HCT116 (cell line): ENCODE results near the gene NEDD4L. TPM values are rescaled to one million over a fixed set of nuclear protein-coding genes. Genes with fewer than 3 reads are reported as not detected.

Experiments used
- ATAC-seq: fragments of 200-7000 bp; cut with Tn5 transposase; 2 replicates; pipeline ENCODE4 v1.9.1; 2020; ENCODE audit warnings: mild to moderate bottlenecking, moderate library complexity
- BruUV-seq: library from RNA; stranded (reverse); fragments of 400-500 nt; replicated peaks from 2 replicates; lab custom pipeline; 2021; lab: Mats Ljungman, UMichigan
- CTCF ChIA-PET: fragments of 300-600 bp; sonication (Branson Sonifier 250); formaldehyde crosslinking; loops from one replicate; lab custom pipeline; 2021; ENCODE audit warnings: antibody characterized with exemption; lab: Charles Lee
- POLR2A ChIA-PET: fragments of 300-600, 350-600 bp; sonication (Branson Sonifier 250); formaldehyde crosslinking; loops from one replicate; lab custom pipeline; 2021; ENCODE audit warnings: antibody characterized with exemption; lab: Charles Lee
- RAD21 ChIA-PET, 2 experiments: fragments of 300-600 bp; sonication (Branson Sonifier 250); formaldehyde crosslinking; loops; one replicate each; lab custom pipeline; 2023; ENCODE audit warnings: low total read pairs in 2 of 2; ENCODE audit not compliant: uncharacterized antibody in 2 of 2, unreplicated experiment in 2 of 2, low non-redundant PET in 1 of 2; lab: Charles Lee
- DNase-seq: peaks from one replicate; pipeline ENCODE4 v3.0.0-alpha.2; 2010; ENCODE audit warnings: low read depth, low spot score
- H2AFZ ChIP-seq: fragments of 200-600 bp; shearing (Covaris generic), sonication (generic); 2 replicates; pipeline ENCODE4 v1.6.1; 2017; ENCODE audit warnings: low read depth, mixed run types, mixed read lengths, antibody characterized with exemption, low read length; ENCODE audit not compliant: poor library complexity, severe bottlenecking
- H3K27ac ChIP-seq: 2 replicates; pipeline ENCODE4 v1.5.1; 2012; ENCODE audit warnings: low read depth, low read length
- H3K27me3 ChIP-seq: fragments of 200-600 bp; sonication (generic); 2 replicates; pipeline ENCODE4 v1.6.1; 2016; ENCODE audit warnings: mixed run types, low read length, mixed read lengths; ENCODE audit not compliant: insufficient read depth
- H3K36me3 ChIP-seq, 2 experiments: fragments of 200-500 bp in 1 of 2; fragments of 200-600 bp in 1 of 2; sonication (Bioruptor generic) in 1 of 2; sonication (generic) in 1 of 2; 2 replicates each; pipeline versions ENCODE4 v1.5.1 to v1.6.1; 2014 to 2016; ENCODE audit warnings: low read length in 2 of 2, inconsistent platforms in 1 of 2, mixed read lengths in 1 of 2, mixed run types in 1 of 2; ENCODE audit not compliant: insufficient read depth in 2 of 2, control insufficient read depth in 1 of 2
- H3K4me1 ChIP-seq, 2 experiments: fragments of 200-600 bp in 1 of 2; sonication (generic) in 1 of 2; 2 replicates each; pipeline versions ENCODE4 v1.5.1 to v1.6.1; 2012 to 2017; ENCODE audit warnings: low read length in 2 of 2, inconsistent platforms in 1 of 2, mild to moderate bottlenecking in 1 of 2, mixed read lengths in 1 of 2, mixed run types in 1 of 2, moderate library complexity in 1 of 2; ENCODE audit not compliant: insufficient read depth in 2 of 2, control insufficient read depth in 1 of 2
- H3K4me2 ChIP-seq: fragments of 200-600 bp; sonication (generic); 2 replicates; pipeline ENCODE4 v1.6.1; 2017; ENCODE audit warnings: mixed run types, low read length, mixed read lengths
- H3K4me3 ChIP-seq, 2 experiments: fragments of 200-600 bp in 1 of 2; sonication (generic) in 1 of 2; replicated peaks in 1 of 2; 2 replicates each; pipeline ENCODE4 v1.5.1; 2011 to 2016; ENCODE audit warnings: low read length in 2 of 2, control low read depth in 1 of 2, low read depth in 1 of 2, mild to moderate bottlenecking in 1 of 2, mixed read lengths in 1 of 2, mixed run types in 1 of 2
- H3K79me2 ChIP-seq: fragments of 200-600 bp; sonication (generic); 2 replicates; pipeline ENCODE4 v1.6.1; 2017; ENCODE audit warnings: mild to moderate bottlenecking, mixed run types, low read length, moderate library complexity, mixed read lengths; ENCODE audit not compliant: insufficient read depth
- H3K9ac ChIP-seq: fragments of 200-600 bp; sonication (generic); 2 replicates; pipeline ENCODE4 v1.6.1; 2016; ENCODE audit warnings: low read length, mixed read lengths
- H3K9me2 ChIP-seq: fragments of 200-600 bp; sonication (generic), shearing (Covaris generic); 2 replicates; pipeline ENCODE4 v1.6.1; 2017; ENCODE audit warnings: mixed run types, mild to moderate bottlenecking, moderate library complexity; ENCODE audit not compliant: insufficient read depth
- H3K9me3 ChIP-seq, 2 experiments: fragments of 200-500 bp in 1 of 2; fragments of 200-600 bp in 1 of 2; sonication (Bioruptor generic) in 1 of 2; sonication (generic) in 1 of 2; 2 replicates each; pipeline ENCODE4 v1.6.1; 2014 to 2017; ENCODE audit warnings: low read length in 2 of 2, mixed read lengths in 2 of 2, inconsistent platforms in 1 of 2, low read depth in 1 of 2, mild to moderate bottlenecking in 1 of 2, mixed run types in 1 of 2, moderate library complexity in 1 of 2; ENCODE audit not compliant: control insufficient read depth in 1 of 2, insufficient read depth in 1 of 2
- H4K20me1 ChIP-seq: fragments of 200-600 bp; sonication (generic), shearing (Covaris generic); 2 replicates; pipeline ENCODE4 v1.6.1; 2017; ENCODE audit warnings: mixed run types, mild to moderate bottlenecking, moderate library complexity; ENCODE audit not compliant: insufficient read depth
- ATF3 ChIP-seq: IDR thresholded peaks from 2 replicates; pipeline ENCODE4 v1.6.1; 2012
- CBX3 ChIP-seq: IDR thresholded peaks from 2 replicates; pipeline ENCODE4 v1.6.1; 2012; ENCODE audit warnings: low read depth
- CEBPB ChIP-seq: IDR thresholded peaks from 2 replicates; pipeline ENCODE4 v1.6.1; 2012; ENCODE audit warnings: low read depth
- EGR1 ChIP-seq: IDR thresholded peaks from 2 replicates; pipeline ENCODE4 v1.6.1; 2012; ENCODE audit warnings: low read depth
- ELF1 ChIP-seq: IDR thresholded peaks from 2 replicates; pipeline ENCODE4 v1.6.1; 2012; ENCODE audit warnings: low read depth, borderline replicate concordance
- EZH2 ChIP-seq: fragments of 200-600 bp; sonication (generic); IDR thresholded peaks from 2 replicates; pipeline ENCODE4 v1.6.1; 2017; ENCODE audit warnings: antibody characterized with exemption, mixed run types
- EZH2phosphoT487 ChIP-seq: fragments of 200-600 bp; IDR thresholded peaks from 2 replicates; pipeline ENCODE4 v1.6.1; 2018; ENCODE audit warnings: antibody characterized with exemption, borderline replicate concordance
- FOSL1 ChIP-seq: IDR thresholded peaks from 2 replicates; pipeline ENCODE4 v1.6.1; 2012; ENCODE audit warnings: low read depth
- JUND ChIP-seq: IDR thresholded peaks from 2 replicates; pipeline ENCODE4 v1.6.1; 2012
- POLR2A ChIP-seq: IDR thresholded peaks from 2 replicates; pipeline ENCODE4 v1.7.0; 2011; ENCODE audit warnings: borderline replicate concordance; ENCODE audit not compliant: insufficient read depth, insufficient read length; ENCODE audit errors: extremely low read depth
- POLR2AphosphoS5 ChIP-seq: IDR thresholded peaks from 2 replicates; pipeline ENCODE4 v1.6.1; 2011; ENCODE audit warnings: mild to moderate bottlenecking, low read depth, low read length, moderate library complexity
- RAD21 ChIP-seq: IDR thresholded peaks from 2 replicates; pipeline ENCODE4 v1.6.1; 2012; ENCODE audit warnings: low read depth, mild to moderate bottlenecking
- REST ChIP-seq: IDR thresholded peaks from 2 replicates; pipeline ENCODE4 v1.6.1; 2012; ENCODE audit warnings: low read depth
- SRF ChIP-seq: IDR thresholded peaks from 2 replicates; pipeline ENCODE4 v1.6.1; 2012; ENCODE audit warnings: low read depth
- TCF7L2 ChIP-seq: IDR thresholded peaks from 2 replicates; pipeline ENCODE4 v1.7.0; 2011; ENCODE audit warnings: borderline replicate concordance, inconsistent platforms; ENCODE audit not compliant: insufficient read depth, insufficient read length; ENCODE audit errors: extremely low read depth
- YY1 ChIP-seq: IDR thresholded peaks from 2 replicates; pipeline ENCODE4 v1.6.1; 2011; ENCODE audit warnings: low read length, low read depth, moderate library complexity, mild to moderate bottlenecking; ENCODE audit not compliant: insufficient replicate concordance; ENCODE audit errors: extremely low read depth
- ZFX ChIP-seq: fragments of 450-650 bp; IDR thresholded peaks from 2 replicates; pipeline ENCODE4 v1.6.1; 2017
- intact Hi-C: fragments of 100-400 bp; cut with micrococcal nuclease; formaldehyde crosslinking; loops from 2 replicates; pipeline ENCODE4 v1.10.0; 2022
- total RNA-seq: library from RNA; stranded (reverse); gene quantifications from one replicate; pipeline ENCODE4 v1.2.1, GENCODE V29; 2021; ENCODE audit not compliant: unreplicated experiment
- TF ChIP-seq, protein P1 (sequence below), 3 experiments: fragments of 200-600 bp in 1 of 3; sonication (generic) in 1 of 3; IDR thresholded peaks in 2 of 3; conservative IDR thresholded peaks in 1 of 3; 2 replicates each; pipeline ENCODE4 v1.5.1; 2012 to 2017; ENCODE audit warnings: low read depth in 2 of 3, low read length in 2 of 3, antibody characterized with exemption in 1 of 3, borderline replicate concordance in 1 of 3, control low read depth in 1 of 3, mild to moderate bottlenecking in 1 of 3, mixed read lengths in 1 of 3, mixed run types in 1 of 3, moderate library complexity in 1 of 3; ENCODE audit not compliant: insufficient read depth in 1 of 3
- TF ChIP-seq, protein P2 (sequence below): IDR thresholded peaks from 2 replicates; pipeline ENCODE4 v1.6.1; 2011; ENCODE audit warnings: mild to moderate bottlenecking, low read length, moderate library complexity; ENCODE audit not compliant: insufficient replicate concordance; ENCODE audit errors: extremely low read depth

NEDD4L gene
- total RNA-seq, 1 experiment from 2014 or later, result 41.5 TPM

GRCh38 chr18:58353581-58353980 lies 309.6 kb downstream of the NEDD4L start:
- no TSS peak for BruUV-seq
- no peak overlapping the region for H3K4me3 ChIP-seq
- TF ChIP-seq ATF3 (no peak), REST (no peak), TCF7L2 (no peak), ZFX (no peak), EZH2phosphoT487 (no peak), POLR2A (no peak), EGR1 (no peak), EZH2 (no peak), POLR2AphosphoS5 (no peak), FOSL1 (no peak), SRF (no peak), YY1 (no peak), JUND (no peak), ELF1 (no peak), RAD21 (no peak), CBX3 (no peak), CEBPB (no peak)
- TF ChIP-seq, protein P1, sequence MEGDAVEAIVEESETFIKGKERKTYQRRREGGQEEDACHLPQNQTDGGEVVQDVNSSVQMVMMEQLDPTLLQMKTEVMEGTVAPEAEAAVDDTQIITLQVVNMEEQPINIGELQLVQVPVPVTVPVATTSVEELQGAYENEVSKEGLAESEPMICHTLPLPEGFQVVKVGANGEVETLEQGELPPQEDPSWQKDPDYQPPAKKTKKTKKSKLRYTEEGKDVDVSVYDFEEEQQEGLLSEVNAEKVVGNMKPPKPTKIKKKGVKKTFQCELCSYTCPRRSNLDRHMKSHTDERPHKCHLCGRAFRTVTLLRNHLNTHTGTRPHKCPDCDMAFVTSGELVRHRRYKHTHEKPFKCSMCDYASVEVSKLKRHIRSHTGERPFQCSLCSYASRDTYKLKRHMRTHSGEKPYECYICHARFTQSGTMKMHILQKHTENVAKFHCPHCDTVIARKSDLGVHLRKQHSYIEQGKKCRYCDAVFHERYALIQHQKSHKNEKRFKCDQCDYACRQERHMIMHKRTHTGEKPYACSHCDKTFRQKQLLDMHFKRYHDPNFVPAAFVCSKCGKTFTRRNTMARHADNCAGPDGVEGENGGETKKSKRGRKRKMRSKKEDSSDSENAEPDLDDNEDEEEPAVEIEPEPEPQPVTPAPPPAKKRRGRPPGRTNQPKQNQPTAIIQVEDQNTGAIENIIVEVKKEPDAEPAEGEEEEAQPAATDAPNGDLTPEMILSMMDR (IDR thresholded peaks at IDR 0.05 in 2 of 3, conservative IDR thresholded peaks at IDR 0.05 in 1 of 3; ENCODE audit: borderline replicate concordance in 1 of 3, insufficient read depth in 1 of 3, low read depth in 2 of 3, low read length in 2 of 3), result no peak
- TF ChIP-seq, protein P2, sequence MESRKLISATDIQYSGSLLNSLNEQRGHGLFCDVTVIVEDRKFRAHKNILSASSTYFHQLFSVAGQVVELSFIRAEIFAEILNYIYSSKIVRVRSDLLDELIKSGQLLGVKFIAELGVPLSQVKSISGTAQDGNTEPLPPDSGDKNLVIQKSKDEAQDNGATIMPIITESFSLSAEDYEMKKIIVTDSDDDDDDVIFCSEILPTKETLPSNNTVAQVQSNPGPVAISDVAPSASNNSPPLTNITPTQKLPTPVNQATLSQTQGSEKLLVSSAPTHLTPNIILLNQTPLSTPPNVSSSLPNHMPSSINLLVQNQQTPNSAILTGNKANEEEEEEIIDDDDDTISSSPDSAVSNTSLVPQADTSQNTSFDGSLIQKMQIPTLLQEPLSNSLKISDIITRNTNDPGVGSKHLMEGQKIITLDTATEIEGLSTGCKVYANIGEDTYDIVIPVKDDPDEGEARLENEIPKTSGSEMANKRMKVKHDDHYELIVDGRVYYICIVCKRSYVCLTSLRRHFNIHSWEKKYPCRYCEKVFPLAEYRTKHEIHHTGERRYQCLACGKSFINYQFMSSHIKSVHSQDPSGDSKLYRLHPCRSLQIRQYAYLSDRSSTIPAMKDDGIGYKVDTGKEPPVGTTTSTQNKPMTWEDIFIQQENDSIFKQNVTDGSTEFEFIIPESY, result no peak
- no peaks in the 10 kb centered on the region for H3K4me1 ChIP-seq
- no peak overlapping the region for H3K27ac ChIP-seq
- no peak for DNase-seq
- no peaks in the 10 kb centered on the region for H3K9me2 ChIP-seq
- no peaks in the 10 kb centered on the region for H3K79me2 ChIP-seq
- H3K9me3 ChIP-seq, result no peaks in the 10 kb centered on the region
- peaks cover 4 to 8% of the 10 kb centered on the region in 2 experiments; a peak in 3 of 4 replicates for H3K36me3 ChIP-seq
- ChIA-PET RAD21 (no interaction called here), CTCF (no interaction called here), POLR2A (no interaction called here)
- H2AFZ ChIP-seq, result no peak overlapping the region
- intact Hi-C loops, result no loop called here
- no peak for ATAC-seq
- H4K20me1 ChIP-seq, result no peaks in the 10 kb centered on the region
- no peak overlapping the region for H3K9ac ChIP-seq
- no peaks in the 10 kb centered on the region for H3K27me3 ChIP-seq
- H3K4me2 ChIP-seq, result no peak overlapping the region
